HFFc6 (cell line): ENCODE measurements around the gene BAIAP2L2. TPM values are rescaled to one million over a fixed set of nuclear protein-coding genes. Genes with fewer than 3 reads are reported as not detected.

ENCODE experiments used
- DNase-seq: peaks from one replicate; pipeline ENCODE4 v3.0.0-alpha.2; 2018
- H3K27ac Mint-ChIP-seq: 2 replicates; pipeline ENCODE4 v1.8.0; 2020; ENCODE audit warnings: mild to moderate bottlenecking, mixed read lengths
- H3K27me3 Mint-ChIP-seq: 2 replicates; pipeline ENCODE4 v1.8.0; 2021; ENCODE audit warnings: mild to moderate bottlenecking, moderate library complexity, mixed read lengths; ENCODE audit not compliant: insufficient read depth
- H3K36me3 Mint-ChIP-seq: 2 replicates; pipeline ENCODE4 v1.8.0; 2021; ENCODE audit warnings: low read depth, mixed read lengths
- H3K4me1 Mint-ChIP-seq: 2 replicates; pipeline ENCODE4 v1.8.0; 2020; ENCODE audit warnings: low read depth, mixed read lengths
- H3K4me3 Mint-ChIP-seq: 2 replicates; pipeline ENCODE4 v1.8.0; 2020; ENCODE audit warnings: mild to moderate bottlenecking, moderate library complexity, mixed read lengths
- H3K9me3 Mint-ChIP-seq: 2 replicates; pipeline ENCODE4 v1.8.0; 2020; ENCODE audit warnings: mild to moderate bottlenecking, mixed read lengths
- CTCF ChIP-seq: fragments of 200-600 bp; sonication (generic); IDR thresholded peaks from 2 replicates; pipeline ENCODE4 v1.5.0; 2021; ENCODE audit warnings: antibody characterized with exemption, mild to moderate bottlenecking
- total RNA-seq, 6 experiments: library from RNA; stranded (reverse); fragmentation: NEBNext Ultra II Directional; extraction: Animal tissue kit (Norgen Biotek cat#: 25700); gene quantifications; 2 replicates in 1 of 6; 3 replicates in 5 of 6; pipeline ENCODE4 v1.2.3, GENCODE V29; 2021

Gene BAIAP2L2
- total RNA-seq, 6 experiments from 2014 or later, result 0.08 TPM; not detected in 5

GRCh38 chr22:38049812-38050619 is 60.5 kb downstream of the BAIAP2L2 start:
- no peaks in the 10 kb centered on the region for H3K36me3 Mint-ChIP-seq

GRCh38 chr22:38046070-38046748 is 64.3 kb downstream of the BAIAP2L2 start:
- no peaks in the 10 kb centered on the region for H3K36me3 Mint-ChIP-seq
- no peaks in the 10 kb centered on the region for H3K9me3 Mint-ChIP-seq
- no peak overlapping the region for H3K4me3 Mint-ChIP-seq
- no peak for TF ChIP-seq CTCF
- no peaks in the 10 kb centered on the region for H3K4me1 Mint-ChIP-seq
- H3K27ac Mint-ChIP-seq, result no peak overlapping the region
- peaks cover 12% of the 10 kb centered on the region for H3K27me3 Mint-ChIP-seq
- no peak for DNase-seq

More at GRCh38 chr22:38049812-38050619, 60.5 kb downstream of the BAIAP2L2 start:
- no peak for DNase-seq
- no peaks in the 10 kb centered on the region for H3K4me1 Mint-ChIP-seq
- H3K27ac Mint-ChIP-seq, result no peak overlapping the region
- H3K4me3 Mint-ChIP-seq, result no peak overlapping the region
- H3K27me3 Mint-ChIP-seq, result peaks cover 17% of the 10 kb centered on the region
- TF ChIP-seq CTCF, result no peak
- no peaks in the 10 kb centered on the region for H3K9me3 Mint-ChIP-seq

DNA sequence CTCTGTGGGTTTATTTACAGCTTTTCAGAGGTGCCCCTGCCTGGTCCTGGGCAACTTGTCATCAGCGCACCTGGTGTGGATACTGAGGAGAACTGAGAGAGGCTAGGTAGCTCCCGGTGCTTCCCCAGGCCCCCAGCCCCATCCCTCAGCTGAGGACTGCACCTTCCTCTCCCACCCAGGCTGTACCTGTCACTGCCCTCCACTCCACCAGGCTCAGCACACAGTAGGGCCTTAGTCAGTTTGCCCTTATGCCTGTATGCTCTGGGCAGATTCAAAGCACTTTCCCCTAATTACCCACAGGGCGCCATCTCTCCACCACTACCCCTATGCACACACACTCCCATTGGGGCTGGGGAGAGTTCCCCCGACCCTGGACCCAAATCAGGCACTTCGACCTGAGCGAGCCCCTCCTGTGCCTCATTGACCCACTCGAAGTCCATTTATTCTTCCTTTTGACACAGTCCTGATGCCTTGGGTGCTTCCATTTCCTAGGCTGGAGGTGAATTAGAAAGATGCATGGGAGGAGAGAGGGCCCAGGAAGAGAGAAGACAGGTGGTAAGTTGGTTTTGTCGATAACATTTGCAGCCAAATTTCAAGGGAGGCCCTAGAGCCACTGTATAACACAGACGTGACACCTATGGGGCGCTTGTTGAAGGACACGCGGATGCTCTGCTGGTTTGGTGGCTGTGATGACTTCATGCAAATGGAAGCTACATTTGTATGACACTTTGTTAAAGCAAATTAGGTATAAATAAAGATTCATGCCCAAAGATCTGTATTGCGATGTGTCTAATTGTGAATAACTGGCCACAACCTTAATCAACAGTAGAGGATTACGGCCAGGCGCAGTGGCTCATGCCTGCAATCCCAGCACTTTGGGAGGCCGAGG is 67.1 kb downstream of the BAIAP2L2 start:
- H3K36me3 Mint-ChIP-seq, result no peaks in the 10 kb centered on the region
- no peaks in the 10 kb centered on the region; the same call in 1 of the 2 replicates for H3K4me1 Mint-ChIP-seq
- no peak for TF ChIP-seq CTCF
- peaks cover 10% of the 10 kb centered on the region for H3K27me3 Mint-ChIP-seq
- no peak overlapping the region for H3K4me3 Mint-ChIP-seq
- DNase-seq, result no peak
- H3K9me3 Mint-ChIP-seq, result no peaks in the 10 kb centered on the region
- no peak overlapping the region for H3K27ac Mint-ChIP-seq

- Mint-ChIP-seq H3K27ac (no peak overlapping the region), H3K4me1 (no peaks in the 10 kb centered on the region; the same call in 1 of the 2 replicates), H3K9me3 (no peaks in the 10 kb centered on the region), H3K4me3 (no peak overlapping the region), H3K36me3 (no peaks in the 10 kb centered on the region), H3K27me3 (peaks cover 10% of the 10 kb centered on the region)
- TF ChIP-seq CTCF, result no peak
- DNase-seq, result no peak
Observed at GRCh38 chr22:38042488-38042790, 68.0 kb downstream of the BAIAP2L2 start.

DNA sequence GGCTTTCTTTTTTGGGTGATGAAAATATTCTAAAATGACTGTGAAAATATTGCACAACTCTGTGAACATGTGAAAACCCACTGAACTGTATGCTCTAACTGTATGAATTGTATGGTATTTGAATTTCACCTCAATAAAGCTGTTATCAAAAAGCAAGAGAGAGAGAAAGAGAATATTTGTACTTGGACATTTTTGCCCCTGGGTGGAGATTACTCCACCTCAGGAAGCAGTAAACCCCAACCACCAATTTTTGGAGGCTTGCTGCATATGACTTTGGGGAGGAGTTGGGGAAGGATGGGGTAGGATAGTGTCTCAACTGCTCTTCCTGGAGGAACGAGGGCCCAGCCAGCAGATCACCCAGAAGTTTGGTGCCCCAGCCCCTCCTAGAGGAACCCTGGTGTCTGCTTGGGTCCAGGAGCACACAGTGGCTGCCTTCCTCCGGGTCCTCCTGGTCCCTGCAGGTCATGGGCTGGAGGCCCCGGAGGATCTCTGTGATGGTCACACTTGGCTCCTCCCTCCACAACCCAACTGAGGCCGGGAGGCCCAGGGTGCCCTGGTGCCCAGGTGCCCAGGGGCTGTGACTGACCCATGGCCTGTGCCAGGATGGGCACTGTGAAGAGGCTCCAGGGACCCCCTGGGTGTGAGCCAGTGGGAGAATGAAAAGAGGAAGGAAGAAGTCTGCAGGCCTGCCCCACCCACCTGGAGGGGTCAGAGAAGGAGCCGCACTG is 68.6 kb downstream of the BAIAP2L2 start:
- Mint-ChIP-seq H3K4me1 (peaks cover 2% of the 10 kb centered on the region; the same call in 1 of the 2 replicates), H3K9me3 (no peaks in the 10 kb centered on the region), H3K36me3 (no peaks in the 10 kb centered on the region), H3K27me3 (peaks cover 9% of the 10 kb centered on the region), H3K27ac (no peak overlapping the region), H3K4me3 (no peak overlapping the region)
- TF ChIP-seq CTCF, result no peak
- DNase-seq, result no peak
